ENCODE results near the gene CCND2.
A peak's percentile ranks its signal among the peaks of the same experiment; 100 is the strongest.

Gene CCND2

DNA sequence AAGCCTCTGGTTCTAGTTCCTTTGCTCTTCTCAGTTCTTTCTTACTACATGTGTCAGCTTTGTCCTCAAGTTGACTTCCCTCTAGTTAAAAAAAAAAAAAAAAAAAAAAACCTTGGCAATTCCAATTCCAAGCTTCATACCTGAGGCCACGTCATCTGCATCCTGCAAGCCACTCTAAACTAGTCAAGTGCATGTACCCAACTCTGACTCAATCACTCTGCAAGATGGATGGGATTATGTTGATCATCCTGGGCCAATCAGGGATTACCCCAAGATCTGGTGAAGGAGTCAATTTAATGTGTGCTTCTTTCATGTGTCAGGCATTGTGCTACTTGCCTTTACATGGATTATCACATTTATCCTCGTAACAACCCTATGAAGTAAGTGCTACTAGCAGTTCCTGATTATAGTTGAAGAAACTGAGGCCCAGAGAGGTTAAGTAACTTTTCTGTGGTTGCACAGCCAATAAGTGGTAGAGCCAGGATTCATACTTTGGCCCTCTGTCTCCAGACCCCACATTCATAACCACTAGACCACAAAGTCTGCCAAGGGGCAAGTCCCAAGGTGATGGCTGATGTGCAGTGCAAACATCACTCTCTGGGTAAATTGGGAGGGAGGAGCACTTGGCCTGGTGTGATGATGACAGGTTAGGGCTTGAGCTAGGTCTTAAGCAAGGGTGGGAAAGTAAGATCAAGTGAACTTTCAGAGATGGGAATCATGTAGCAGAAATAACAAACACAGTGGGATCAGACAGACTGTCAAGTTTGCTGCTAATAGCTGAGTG, 17.3 kb upstream of the CCND2 start:
- no peak for DNase-seq (ENCODE audit: low spot score)

GRCh38 chr12:4257442-4257841, 16.1 kb upstream of the CCND2 start:
- no peak for DNase-seq (ENCODE audit: low spot score)

- no peak for DNase-seq (ENCODE audit: low spot score)
Measured at GRCh38 chr12:4259099-4259498, 14.5 kb upstream of the CCND2 start.

DNA sequence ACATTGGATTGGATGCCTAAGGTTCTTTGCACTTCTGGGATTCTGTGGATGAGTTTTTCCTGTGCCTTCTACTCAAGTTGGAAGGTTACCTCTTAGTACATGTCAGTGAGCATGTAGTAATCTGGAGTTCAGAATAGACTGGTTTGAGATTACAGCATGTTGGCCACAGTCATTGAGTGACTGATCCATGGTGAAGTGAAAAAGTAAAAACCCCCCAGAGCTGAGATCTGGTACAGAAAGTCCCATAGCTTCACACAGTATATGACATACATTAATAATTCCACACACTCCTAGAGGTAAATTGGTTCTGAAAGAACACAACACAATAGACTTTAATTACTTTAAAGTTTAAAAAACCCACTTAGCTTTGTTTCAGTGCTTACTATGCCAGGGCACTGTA, 11.9 kb upstream of the CCND2 start:
- no peak for DNase-seq (ENCODE audit: low spot score)

- DNase-seq (ENCODE audit: low spot score): no peak
Measured at GRCh38 chr12:4265280-4265679, 8.3 kb upstream of the CCND2 start.

- DNase-seq (ENCODE audit: low spot score): no peak
Measured at GRCh38 chr12:4266990-4267389, 6.6 kb upstream of the CCND2 start.

DNA sequence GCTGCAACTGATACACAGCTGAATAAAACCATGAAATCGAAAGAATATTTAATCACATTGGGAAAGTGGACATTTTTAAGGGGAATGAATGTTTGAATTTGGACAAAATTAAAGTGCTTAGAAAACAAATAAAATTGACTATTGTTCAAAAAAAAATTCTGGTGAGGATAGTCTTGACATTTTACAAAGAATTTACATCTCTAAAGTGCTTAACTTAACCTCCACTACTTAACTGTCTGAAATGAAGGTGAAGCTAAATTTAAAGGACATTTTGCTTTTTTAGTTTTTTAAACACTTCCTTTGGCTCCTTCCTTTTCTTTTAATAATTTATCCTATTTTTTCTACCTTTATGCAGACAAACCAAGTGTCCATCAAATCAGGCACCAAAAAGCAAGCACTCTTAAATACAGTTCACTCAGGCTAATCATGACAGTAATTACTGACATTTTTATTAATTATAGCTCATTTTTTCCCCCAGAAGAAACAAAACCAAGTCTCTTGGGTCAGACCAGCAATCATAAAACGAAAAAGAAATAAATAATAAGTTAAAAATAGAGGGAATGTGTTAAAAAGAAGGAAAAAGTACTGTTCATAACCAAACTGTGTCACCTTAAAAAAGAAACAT, 5.7 kb upstream of the CCND2 start:
- no peak for DNase-seq (ENCODE audit: low spot score)

- DNase-seq (ENCODE audit: low spot score): no peak
Measured at GRCh38 chr12:4268329-4269181, 5.0 kb upstream of the CCND2 start.

DNA sequence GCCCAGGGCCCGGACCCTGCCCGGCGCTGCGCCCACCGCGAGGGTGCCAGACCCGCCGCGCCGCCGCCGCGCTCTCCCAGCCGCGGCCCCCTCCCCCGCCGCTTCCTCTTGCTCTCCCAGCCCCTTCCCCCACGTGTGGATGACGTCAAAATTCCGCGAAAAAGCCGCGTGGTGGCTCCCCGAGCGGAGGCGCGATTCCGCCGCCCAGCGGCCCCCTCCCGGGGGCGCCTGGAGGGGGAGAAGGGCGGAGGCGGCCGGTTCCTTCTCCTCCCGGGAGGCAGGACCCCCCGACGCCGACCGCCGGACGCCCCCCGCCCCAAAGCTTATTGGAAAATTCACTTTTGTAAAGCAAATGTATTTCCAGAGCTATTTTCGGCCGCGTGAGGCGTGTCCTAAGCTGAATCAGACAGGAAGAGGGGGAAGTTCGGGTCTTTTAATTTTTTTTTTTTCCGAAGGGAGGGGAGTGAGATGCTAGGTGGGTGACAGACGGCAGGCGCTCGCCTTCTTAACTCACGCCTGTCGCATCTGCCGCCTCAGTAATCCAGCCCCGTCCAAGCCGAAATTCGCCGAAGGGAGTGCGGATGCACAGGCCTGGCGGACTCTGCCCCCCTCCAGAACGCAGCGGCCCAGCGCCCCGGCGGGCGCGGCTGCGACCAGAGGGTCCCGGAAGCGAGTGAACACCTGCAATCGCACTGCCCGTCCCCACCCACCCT, 4.1 kb upstream of the CCND2 start:
- DNase-seq (ENCODE audit: low spot score): no peak

GRCh38 chr12:4270016-4270830, 3.3 kb upstream of the CCND2 start:
- DNase-seq (ENCODE audit: low spot score): no peak

GRCh38 chr12:4270831-4271716, 2.5 kb upstream of the CCND2 start:
- DNase-seq (ENCODE audit: low spot score): peak; percentile 73

DNA sequence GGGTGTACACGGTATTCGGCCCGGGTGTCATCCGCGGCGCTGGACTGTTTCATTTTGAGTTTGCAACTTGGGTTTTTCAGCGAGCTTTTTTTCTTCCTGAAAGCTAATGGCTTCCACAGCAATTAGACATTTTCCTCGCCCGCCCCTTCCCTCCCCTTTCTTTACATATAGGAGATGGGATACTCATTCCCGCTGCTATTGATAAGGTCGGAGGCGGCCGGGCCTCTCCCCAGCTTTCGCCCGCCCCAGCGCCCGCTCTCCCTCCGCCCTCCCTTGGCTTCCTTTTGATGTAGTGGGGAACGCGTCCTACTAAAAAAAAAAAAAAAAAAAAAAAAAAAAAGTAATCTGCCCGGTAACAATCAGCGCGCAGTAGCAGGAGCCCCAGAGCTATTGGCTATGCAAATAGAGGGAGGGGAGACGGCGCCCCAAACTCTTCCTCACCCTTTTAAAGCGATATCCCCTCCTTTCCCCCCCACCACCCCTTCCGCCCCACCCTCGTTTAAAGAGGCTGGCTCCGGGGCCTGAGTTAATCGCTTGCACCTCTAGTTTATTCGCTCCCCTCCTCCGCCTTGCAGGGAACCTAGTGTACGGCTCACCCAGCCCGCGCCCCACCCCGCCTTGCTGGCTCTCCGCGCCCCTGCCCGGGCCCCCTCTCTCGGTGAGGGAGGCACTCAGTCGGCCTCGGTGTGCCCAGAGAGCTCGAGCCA, 1.7 kb upstream of the CCND2 start:
- peak; percentile 97 for DNase-seq (ENCODE audit: low spot score)

DNA sequence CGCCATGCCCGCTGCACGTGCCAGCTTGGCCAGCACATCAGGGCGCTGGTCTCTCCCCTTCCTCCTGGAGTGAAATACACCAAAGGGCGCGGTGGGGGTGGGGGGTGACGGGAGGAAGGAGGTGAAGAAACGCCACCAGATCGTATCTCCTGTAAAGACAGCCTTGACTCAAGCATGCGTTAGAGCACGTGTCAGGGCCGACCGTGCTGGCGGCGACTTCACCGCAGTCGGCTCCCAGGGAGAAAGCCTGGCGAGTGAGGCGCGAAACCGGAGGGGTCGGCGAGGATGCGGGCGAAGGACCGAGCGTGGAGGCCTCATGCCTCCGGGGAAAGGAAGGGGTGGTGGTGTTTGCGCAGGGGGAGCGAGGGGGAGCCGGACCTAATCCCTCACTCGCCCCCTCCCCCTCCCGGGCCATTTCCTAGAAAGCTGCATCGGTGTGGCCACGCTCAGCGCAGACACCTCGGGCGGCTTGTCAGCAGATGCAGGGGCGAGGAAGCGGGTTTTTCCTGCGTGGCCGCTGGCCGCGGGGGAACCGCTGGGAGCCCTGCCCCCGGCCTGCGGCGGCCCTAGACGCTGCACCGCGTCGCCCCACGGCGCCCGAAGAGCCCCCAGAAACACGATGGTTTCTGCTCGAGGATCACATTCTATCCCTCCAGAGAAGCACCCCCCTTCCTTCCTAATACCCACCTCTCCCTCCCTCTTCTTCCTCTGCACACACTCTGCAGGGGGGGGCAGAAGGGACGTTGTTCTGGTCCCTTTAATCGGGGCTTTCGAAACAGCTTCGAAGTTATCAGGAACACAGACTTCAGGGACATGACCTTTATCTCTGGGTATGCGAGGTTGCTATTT, 914 bp upstream of the CCND2 start:
- peak; percentile 73 for DNase-seq (ENCODE audit: low spot score)

GRCh38 chr12:4273273-4273651, 300 bp upstream of the CCND2 start:
- no peak for DNase-seq (ENCODE audit: low spot score)

DNA sequence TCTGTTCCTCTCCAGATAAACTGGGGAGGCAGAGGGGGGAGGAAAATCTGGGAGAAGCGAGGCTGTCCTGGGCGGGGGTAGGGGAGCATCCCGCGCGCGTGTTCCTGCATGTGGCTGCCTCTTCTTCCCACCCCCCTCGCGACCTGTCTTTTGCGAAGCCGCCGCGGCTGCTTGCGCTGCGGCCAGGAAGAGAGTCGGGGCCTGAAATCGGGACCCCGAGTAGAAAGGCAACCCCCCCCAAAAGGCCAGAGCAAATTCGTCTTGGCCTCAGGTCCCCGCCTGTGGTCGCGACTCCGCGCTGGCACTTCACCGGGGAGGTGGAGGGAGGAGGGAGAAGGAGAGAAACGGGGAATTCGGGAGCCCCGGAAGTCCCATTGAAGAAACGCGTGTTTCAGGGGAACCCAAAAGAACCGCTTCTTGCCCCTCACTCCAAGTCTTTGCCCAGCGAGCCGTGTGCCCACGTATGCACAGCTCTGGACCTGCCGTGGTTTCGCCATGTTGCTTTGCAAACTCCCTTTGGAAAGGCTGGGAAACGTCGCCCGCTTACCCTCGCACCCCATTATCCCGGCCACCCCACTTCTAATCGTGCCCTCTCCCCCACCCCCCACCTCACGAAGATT, 944 bp downstream of the CCND2 start:
- DNase-seq (ENCODE audit: low spot score): peak; percentile 47

- DNase-seq (ENCODE audit: low spot score): peak; percentile 90
Measured at GRCh38 chr12:4275016-4275869, 1.7 kb downstream of the CCND2 start.

- DNase-seq (ENCODE audit: low spot score): peak; percentile 30
Measured at GRCh38 chr12:4275870-4276301, 2.3 kb downstream of the CCND2 start.

Measured in RKO (cell line).